Astrocyte of the spinal cord (primary cell): ENCODE measurements around the gene SLC22A2.

ENCODE experiments used
- DNase-seq: peaks from one replicate; pipeline ENCODE4 v3.0.0; 2011; ENCODE audit warnings: low read depth, low spot score
- H3K4me3 ChIP-seq: 2 replicates; pipeline ENCODE4 v1.5.1; 2011; ENCODE audit warnings: low read depth, mild to moderate bottlenecking, low read length, moderate library complexity
- CTCF ChIP-seq: IDR thresholded peaks from 2 replicates; pipeline ENCODE4 v1.5.1; 2012; ENCODE audit warnings: low read depth, mild to moderate bottlenecking, low read length, inconsistent platforms
- in situ Hi-C: cut with HindIII; loops from 2 replicates; pipeline ENCODE4 v1.10.0; 2017; ENCODE audit warnings: low sequenced_read_pairs

The SLC22A2 gene

GRCh38 chr6:160203076-160203475 is 55.5 kb downstream of the SLC22A2 start:
- no peak overlapping the region for H3K4me3 ChIP-seq
- no peak for DNase-seq
- in situ Hi-C loops = no loop called here
- TF ChIP-seq CTCF = no peak

GRCh38 chr6:160202411-160202810 is 56.2 kb downstream of the SLC22A2 start:
- no peak overlapping the region for H3K4me3 ChIP-seq
- no peak for TF ChIP-seq CTCF
- in situ Hi-C loops = no loop called here
- DNase-seq = no peak

- TF ChIP-seq CTCF = no peak
- DNase-seq = no peak
- H3K4me3 ChIP-seq = no peak overlapping the region
- in situ Hi-C loops = no loop called here
Measured at GRCh38 chr6:160201061-160201460, 57.6 kb downstream of the SLC22A2 start.

GRCh38 chr6:160198606-160199211 is 59.9 kb downstream of the SLC22A2 start:
- no peak for TF ChIP-seq CTCF
- H3K4me3 ChIP-seq = no peak overlapping the region
- in situ Hi-C loops = no loop called here
- no peak for DNase-seq

- DNase-seq = no peak
- in situ Hi-C loops = no loop called here
- no peak for TF ChIP-seq CTCF
- H3K4me3 ChIP-seq = no peak overlapping the region
Measured at GRCh38 chr6:160197662-160198061, 61.0 kb downstream of the SLC22A2 start.

GRCh38 chr6:160194808-160195207 is 63.8 kb downstream of the SLC22A2 start:
- in situ Hi-C loops = no loop called here
- no peak overlapping the region for H3K4me3 ChIP-seq
- no peak for TF ChIP-seq CTCF
- no peak for DNase-seq

- no peak for TF ChIP-seq CTCF
Measured at GRCh38 chr6:160192840-160193239, 65.8 kb downstream of the SLC22A2 start.

More at GRCh38 chr6:160192840-160193239, 65.8 kb downstream of the SLC22A2 start:
- DNase-seq = no peak
- H3K4me3 ChIP-seq = no peak overlapping the region
- in situ Hi-C loops = no loop called here
